Measurements from ENCODE around the gene PSMB5.

PSMB5 gene

DNA sequence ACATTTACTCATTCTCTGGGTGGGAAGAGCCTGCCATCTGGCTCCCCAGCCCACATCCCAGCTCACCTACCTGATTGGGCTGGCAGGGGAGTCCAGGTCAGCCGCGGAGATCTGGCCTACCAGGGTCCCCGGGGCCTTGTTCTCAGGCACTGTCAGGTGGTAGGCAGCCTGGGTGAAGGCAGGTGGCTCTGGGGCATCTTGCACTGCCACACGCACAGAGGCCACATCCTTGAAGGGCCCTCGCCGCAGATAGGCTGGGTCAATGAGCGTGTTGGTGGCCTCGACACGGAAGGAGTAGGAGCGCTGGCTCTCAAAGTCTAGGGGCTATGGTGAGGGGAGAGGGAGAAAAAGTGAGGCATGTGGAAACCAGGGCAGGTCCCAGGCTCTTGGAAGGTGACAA, 18.7 kb upstream of the PSMB5 start:
- H3K4me3 Mint-ChIP-seq = no peak overlapping the region
- DNase-seq (ENCODE audit: low spot score in 2 of 2) (no peak), ATAC-seq (no peak)
- peaks cover 7% of the 10 kb centered on the region for H3K36me3 Mint-ChIP-seq
- H3K27ac Mint-ChIP-seq = no peak overlapping the region
- H3K9me3 Mint-ChIP-seq = no peaks in the 10 kb centered on the region
- H3K4me1 Mint-ChIP-seq = peaks cover 27% of the 10 kb centered on the region

- ATAC-seq (no peak), DNase-seq (ENCODE audit: low spot score in 2 of 2) (no peak)
- no peaks in the 10 kb centered on the region for H3K9me3 Mint-ChIP-seq
- H3K4me3 Mint-ChIP-seq = no peak overlapping the region
- peaks cover 21% of the 10 kb centered on the region for H3K4me1 Mint-ChIP-seq
- no peak overlapping the region for H3K27ac Mint-ChIP-seq
- H3K36me3 Mint-ChIP-seq = no peaks in the 10 kb centered on the region
Measured at GRCh38 chr14:23052671-23053070, 18.0 kb upstream of the PSMB5 start.

DNA sequence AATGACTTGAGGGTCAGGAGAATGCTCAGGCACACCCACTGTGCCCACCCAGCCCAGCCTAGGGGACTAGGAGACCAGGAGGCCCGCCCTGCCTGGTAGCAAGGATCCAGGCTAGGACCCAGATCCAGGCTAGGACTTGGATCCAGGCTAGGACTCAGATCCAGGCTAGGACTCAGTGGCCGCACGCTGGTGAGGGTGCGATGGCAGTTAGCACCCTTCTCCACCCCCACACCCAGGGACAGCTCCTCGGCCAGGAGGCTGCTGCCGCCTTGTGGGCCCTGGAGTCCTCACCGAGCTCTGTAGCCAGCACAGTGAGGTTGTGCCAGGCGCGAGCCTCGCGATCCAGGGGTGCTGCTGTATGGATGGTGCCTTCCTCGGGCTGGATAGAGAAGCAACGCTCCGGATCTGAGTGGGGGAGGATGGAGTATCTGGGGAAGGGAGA, 17.5 kb upstream of the PSMB5 start:
- Mint-ChIP-seq H3K9me3 (no peaks in the 10 kb centered on the region), H3K27ac (no peak overlapping the region), H3K4me3 (no peak overlapping the region), H3K36me3 (no peaks in the 10 kb centered on the region), H3K4me1 (peaks cover 21% of the 10 kb centered on the region)
- ATAC-seq (no peak), DNase-seq (ENCODE audit: low spot score in 2 of 2) (no peak)

DNA sequence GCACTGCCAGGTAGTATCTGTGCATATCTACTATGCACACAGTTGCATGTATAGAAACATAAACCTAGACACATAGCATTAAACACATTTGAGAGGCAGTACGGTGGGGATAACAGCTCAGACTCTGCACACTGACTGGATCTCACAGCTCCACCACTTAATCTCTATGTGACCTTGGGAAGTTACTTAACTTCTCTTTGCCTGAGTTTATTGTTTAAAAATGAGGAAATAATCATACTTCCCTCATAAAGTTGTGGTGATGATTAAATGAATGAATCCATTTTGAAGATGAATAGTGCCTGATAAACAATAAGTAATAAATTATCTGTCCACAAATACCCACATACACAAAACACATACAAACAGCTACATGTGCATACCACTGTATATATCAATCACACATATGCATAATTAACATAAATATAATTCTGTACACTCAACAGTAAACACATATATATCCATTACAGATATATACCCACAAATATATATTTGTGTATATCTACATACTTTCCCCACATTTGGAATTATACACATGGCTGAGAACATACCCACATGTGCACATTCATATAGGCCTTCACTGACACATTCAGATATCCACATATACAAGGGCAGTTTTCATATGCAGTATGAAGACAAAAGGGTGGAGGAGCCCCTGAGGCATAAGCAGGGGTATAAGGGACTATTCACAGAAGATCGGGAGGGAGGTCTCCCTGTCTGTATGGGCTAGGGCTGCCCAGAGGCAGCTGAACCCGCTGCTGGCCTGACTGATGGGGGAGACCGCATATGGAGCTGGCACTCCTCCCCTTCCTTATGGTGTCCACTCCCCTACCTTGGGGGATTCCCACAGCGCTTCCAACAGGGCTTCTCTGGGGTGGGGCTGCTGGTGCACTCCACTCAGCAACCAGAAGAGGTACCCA, 16.7 kb upstream of the PSMB5 start:
- Mint-ChIP-seq H3K9me3 (no peaks in the 10 kb centered on the region), H3K4me1 (peaks cover 13% of the 10 kb centered on the region), H3K4me3 (no peak overlapping the region), H3K36me3 (no peaks in the 10 kb centered on the region), H3K27ac (no peak overlapping the region)
- DNase-seq (ENCODE audit: low spot score in 2 of 2) (no peak), ATAC-seq (no peak)

DNA sequence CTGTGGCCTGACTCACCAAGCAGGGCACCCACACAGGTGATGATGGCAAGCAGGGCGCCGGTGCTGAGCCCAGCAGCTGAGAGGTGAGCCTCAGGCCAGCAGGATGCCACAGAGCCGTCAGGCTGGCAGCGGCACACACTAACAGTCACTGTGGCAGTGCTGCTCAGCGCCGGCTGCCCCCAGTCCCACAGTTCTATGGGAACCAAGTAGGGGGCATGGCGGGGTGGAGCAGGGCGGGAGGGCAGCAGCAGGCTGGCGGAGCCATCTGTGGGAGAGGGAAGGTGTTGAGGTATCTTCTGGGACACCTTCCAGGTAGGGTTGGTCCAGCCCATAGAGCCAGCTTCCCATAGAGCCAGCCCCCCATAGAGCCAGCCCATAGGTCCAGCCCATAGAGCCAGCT, 14.3 kb upstream of the PSMB5 start:
- Mint-ChIP-seq H3K4me1 (no peaks in the 10 kb centered on the region), H3K4me3 (no peak overlapping the region), H3K27ac (no peak overlapping the region), H3K9me3 (no peaks in the 10 kb centered on the region), H3K36me3 (no peaks in the 10 kb centered on the region)
- no peak for ATAC-seq
- DNase-seq (ENCODE audit: low spot score in 2 of 2) = no peak

DNA sequence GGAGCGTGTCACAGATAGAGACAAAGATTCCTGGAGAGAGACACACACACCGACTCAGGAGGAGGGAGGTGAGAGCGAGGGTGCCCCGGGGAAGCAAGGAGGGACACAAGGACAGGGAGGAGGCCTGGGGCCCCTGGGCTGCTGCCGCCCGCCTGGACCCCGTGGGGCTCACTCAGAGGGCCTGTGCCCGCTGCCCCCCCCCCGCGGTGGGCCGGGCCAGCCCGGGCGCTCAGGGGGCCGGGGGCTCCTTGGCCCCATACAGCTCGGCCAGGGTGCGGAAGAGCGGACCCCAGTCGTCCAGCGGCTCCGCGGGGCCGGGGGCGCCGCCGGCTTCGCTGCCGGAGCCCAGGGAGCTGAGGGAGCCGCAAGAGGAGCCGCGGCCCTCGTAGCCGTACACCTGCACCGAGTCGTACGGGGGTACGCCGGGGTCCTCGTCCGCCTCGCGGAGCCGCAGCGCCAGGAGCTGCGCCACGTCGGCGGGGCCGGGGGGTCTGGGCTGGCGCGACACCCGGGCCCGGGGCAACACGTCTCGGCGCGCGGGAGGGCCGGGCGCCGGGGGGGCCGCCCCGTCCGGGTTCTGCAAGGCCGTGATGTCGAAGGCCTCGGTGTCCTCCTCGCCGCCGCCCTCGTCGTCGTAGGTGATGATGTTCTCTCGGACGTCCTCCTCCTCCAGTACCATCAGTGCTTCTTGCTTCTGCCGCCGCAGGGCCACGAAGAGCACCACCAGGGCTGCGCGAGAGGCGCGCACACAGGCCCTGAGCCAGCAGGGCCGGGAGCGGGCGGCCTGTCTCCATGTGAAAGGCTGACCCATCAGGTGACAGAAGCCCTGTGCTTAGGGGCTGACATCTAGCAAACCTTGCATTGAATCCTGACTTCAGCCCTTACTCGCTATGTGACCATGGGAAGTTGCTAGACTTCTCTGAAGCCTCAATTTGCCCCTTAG, 13.3 kb upstream of the PSMB5 start:
- no peak overlapping the region for H3K27ac Mint-ChIP-seq
- no peaks in the 10 kb centered on the region for H3K4me1 Mint-ChIP-seq
- DNase-seq (ENCODE audit: low spot score in 2 of 2) (no peak), ATAC-seq (no peak)
- H3K36me3 Mint-ChIP-seq = no peaks in the 10 kb centered on the region
- H3K9me3 Mint-ChIP-seq = no peaks in the 10 kb centered on the region
- no peak overlapping the region for H3K4me3 Mint-ChIP-seq

DNA sequence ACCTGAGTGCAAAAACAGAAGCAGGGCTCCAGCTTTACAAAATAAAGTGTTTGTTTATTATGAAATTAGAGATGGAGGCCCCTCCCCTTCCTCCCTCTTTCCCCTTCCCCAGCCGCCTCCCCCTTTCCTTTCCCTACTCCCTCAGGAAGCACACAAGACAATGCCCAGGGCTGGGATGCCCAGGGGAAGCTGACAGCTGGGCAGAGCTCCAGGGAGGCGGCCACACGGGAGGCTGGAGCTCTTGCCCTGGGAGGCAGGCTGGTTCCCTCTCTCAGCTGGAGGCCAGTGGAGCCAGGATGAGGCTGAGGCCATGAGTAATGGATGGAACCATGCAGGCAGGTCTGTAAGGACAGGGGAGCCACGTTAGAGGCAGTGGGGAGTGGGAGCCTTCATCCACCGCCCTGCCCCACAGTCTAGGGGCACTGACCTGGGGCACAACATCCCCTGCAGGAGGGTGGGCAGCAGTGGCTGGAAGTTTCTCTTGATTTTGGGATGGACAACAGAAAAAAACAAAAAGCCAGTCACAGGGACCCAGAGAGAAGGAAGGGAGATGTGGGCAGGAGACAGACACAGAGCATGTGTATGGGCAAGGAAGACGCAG, 12.4 kb upstream of the PSMB5 start:
- H3K36me3 Mint-ChIP-seq = no peaks in the 10 kb centered on the region
- no peaks in the 10 kb centered on the region for H3K4me1 Mint-ChIP-seq
- no peak for DNase-seq (ENCODE audit: low spot score in 2 of 2)

DNA sequence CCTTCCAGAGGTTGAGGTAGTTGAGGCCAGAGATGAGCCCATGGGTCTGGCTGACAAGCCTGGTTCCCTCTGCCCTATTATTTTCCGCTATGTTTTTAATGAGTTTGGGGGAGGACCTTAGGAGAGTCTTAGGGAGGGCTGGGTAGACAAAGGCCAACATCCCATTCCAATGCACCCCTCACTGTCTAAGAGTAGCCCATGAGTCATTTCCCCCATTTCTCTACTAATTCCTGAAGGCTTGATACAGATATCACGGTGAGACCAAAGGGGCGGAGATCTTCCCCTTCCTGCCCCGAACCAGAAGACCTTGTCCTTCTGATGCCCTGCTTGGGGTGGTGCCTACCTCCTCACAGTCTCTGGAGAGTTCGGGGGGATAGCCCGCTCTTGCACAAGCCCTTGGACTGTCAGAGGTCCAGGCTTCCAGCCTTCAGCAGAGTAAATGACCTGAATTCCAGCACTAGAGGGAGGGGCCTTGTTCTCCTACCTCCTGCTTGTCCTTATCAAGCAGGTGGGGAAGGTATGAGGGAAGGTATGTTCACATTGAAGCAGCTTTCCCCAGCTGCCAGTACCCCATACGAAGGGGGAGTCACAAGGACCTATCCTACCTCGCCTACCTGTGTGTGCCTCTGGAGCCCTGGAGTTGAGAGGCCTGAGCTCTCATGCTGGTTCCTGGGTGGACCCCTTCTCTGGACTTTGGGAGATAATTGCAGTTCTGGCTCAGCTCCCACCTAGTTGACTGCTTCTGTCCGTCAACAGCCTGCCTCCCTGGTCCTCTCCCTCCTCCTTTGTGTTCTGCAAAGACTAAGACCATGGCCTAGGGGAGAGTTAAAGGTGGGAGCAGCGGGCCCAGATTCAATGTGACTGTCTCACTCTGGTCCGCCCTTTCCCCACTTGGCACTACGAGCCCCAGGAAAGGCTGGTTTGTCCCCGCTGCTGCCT, 11.0 kb upstream of the PSMB5 start:
- Mint-ChIP-seq H3K4me1 (no peaks in the 10 kb centered on the region), H3K9me3 (no peaks in the 10 kb centered on the region), H3K36me3 (no peaks in the 10 kb centered on the region), H3K27ac (no peak overlapping the region), H3K4me3 (no peak overlapping the region)
- DNase-seq (ENCODE audit: low spot score in 2 of 2) (no peak), ATAC-seq (no peak)

More for the DNA sequence above, 12.4 kb upstream of the PSMB5 start:
- H3K4me3 Mint-ChIP-seq = no peak overlapping the region
- no peaks in the 10 kb centered on the region for H3K9me3 Mint-ChIP-seq
- no peak overlapping the region for H3K27ac Mint-ChIP-seq
- no peak for ATAC-seq

GRCh38 chr14:23044840-23045239, 10.1 kb upstream of the PSMB5 start:
- Mint-ChIP-seq H3K36me3 (no peaks in the 10 kb centered on the region), H3K4me1 (no peaks in the 10 kb centered on the region), H3K4me3 (no peak overlapping the region), H3K9me3 (no peaks in the 10 kb centered on the region), H3K27ac (no peak overlapping the region)
- ATAC-seq (no peak), DNase-seq (ENCODE audit: low spot score in 2 of 2) (no peak)

DNA sequence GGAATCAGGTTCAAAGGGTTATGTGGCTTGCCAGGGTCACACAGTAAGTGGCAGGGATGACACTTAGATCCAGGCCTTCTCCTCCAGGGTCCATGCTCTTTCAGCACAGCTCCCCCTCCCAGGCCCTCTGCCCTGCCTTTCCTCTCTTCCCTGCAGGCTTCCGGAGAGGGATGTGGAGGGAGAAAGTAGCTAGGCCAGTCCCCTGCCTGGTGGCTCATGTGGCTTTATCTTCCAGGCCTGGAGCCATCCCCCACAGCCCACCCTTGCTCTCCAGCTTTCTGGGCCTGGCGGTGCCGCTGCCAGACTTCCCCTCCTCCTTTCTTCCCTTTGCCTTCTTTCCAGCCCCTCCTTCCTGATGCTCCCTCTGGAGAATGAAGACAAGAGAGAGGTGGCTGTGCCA, 9.1 kb upstream of the PSMB5 start:
- Mint-ChIP-seq H3K36me3 (no peaks in the 10 kb centered on the region), H3K9me3 (no peaks in the 10 kb centered on the region), H3K27ac (peak overlapping the region; percentile 68), H3K4me3 (no peak overlapping the region), H3K4me1 (no peaks in the 10 kb centered on the region)
- DNase-seq (ENCODE audit: low spot score in 2 of 2) (no peak), ATAC-seq (no peak)

DNA sequence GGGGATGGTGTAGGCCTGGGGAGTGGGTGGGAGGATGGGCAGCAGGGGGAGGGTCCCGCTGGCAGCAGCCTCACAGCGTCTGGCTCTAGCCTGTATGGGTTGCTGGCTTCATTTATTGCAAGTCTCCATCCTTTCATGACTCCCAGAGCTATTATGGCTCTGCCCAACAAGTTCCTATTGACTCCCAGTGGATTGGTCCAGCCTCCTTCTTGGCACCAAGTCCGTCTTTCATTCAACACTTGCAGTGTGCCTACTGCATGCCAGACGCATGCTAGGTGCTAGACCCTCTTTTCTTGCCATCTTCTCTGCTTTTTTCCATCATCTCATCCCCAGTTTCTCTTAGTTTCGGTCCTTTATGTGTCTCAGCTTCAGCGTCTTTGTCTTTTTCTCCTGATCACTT, 8.4 kb upstream of the PSMB5 start:
- Mint-ChIP-seq H3K4me3 (no peak overlapping the region), H3K27ac (no peak overlapping the region), H3K9me3 (no peaks in the 10 kb centered on the region), H3K36me3 (no peaks in the 10 kb centered on the region), H3K4me1 (no peaks in the 10 kb centered on the region)
- no peak for DNase-seq (ENCODE audit: low spot score in 2 of 2)
- ATAC-seq = no peak

- DNase-seq (ENCODE audit: low spot score in 2 of 2) (no peak), ATAC-seq (no peak)
- H3K27ac Mint-ChIP-seq = peak within 1 kb of the TSS; percentile 56
- H3K9me3 Mint-ChIP-seq = no peaks in the 10 kb centered on the region
- H3K4me3 Mint-ChIP-seq = no peak within 1 kb of the TSS
- no peaks in the 10 kb centered on the region for H3K4me1 Mint-ChIP-seq
- no peaks in the 10 kb centered on the region for H3K36me3 Mint-ChIP-seq
Measured at GRCh38 chr14:23042162-23042965, 7.7 kb upstream of the PSMB5 start, which contains the start of gene PSMB11. TSS of gene PSMB11 (plus strand) at chr14:23042212. CDS start at chr14:23042226, 14 bp downstream.

GRCh38 chr14:23041729-23042128, 7.0 kb upstream of the PSMB5 start:
- H3K9me3 Mint-ChIP-seq = no peaks in the 10 kb centered on the region
- H3K4me3 Mint-ChIP-seq = no peak overlapping the region
- peak overlapping the region; percentile 56 for H3K27ac Mint-ChIP-seq
- ATAC-seq (no peak), DNase-seq (ENCODE audit: low spot score in 2 of 2) (no peak)
- H3K4me1 Mint-ChIP-seq = no peaks in the 10 kb centered on the region
- no peaks in the 10 kb centered on the region for H3K36me3 Mint-ChIP-seq

DNA sequence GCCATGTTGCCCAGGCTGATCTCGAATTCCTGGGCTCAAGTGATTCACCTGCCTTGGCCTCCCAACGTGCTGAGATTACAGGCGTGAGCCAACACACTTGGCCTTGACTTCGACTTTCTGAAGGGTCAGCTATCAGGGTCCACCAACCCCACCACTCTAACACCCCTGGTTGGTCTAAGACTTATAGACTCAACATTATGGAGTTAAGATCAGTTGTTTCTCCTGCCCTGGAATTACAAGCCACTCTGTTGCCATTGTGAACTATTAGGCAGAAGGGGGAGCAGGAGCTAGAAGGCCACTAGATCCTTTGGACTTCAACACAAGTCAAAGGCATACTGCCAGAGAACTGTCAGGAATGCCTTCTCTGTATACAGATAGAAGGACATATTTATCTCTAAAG, 5.4 kb upstream of the PSMB5 start:
- ATAC-seq (no peak), DNase-seq (ENCODE audit: low spot score in 2 of 2) (no peak)
- H3K4me1 Mint-ChIP-seq = peaks cover 4% of the 10 kb centered on the region
- no peaks in the 10 kb centered on the region for H3K9me3 Mint-ChIP-seq
- H3K36me3 Mint-ChIP-seq = no peaks in the 10 kb centered on the region
- H3K4me3 Mint-ChIP-seq = no peak overlapping the region
- no peak overlapping the region for H3K27ac Mint-ChIP-seq
